Spinal cord (tissue), 10 donors: ENCODE measurements around the gene FAXDC2. TPM values are rescaled to one million over a fixed set of nuclear protein-coding genes. Genes with fewer than 3 reads are reported as not detected.
A peak's percentile ranks its signal among the peaks of the same experiment; 100 is the strongest.

Experiments used
- DNase-seq, 6 donors: peaks; one replicate each; pipeline versions ENCODE4 v3.0.0 to v3.0.0-alpha.2; 2013 to 2015; ENCODE audit warnings: low spot score in 6 of 6, low read depth in 4 of 6
- H3K27ac ChIP-seq: one replicate; pipeline ENCODE4 v1.5.1; 2013; ENCODE audit warnings: low read depth, low read length, control low read depth
- H3K27me3 ChIP-seq: one replicate; pipeline ENCODE4 v1.6.1; 2013; ENCODE audit warnings: low read length; ENCODE audit not compliant: control insufficient read depth, insufficient read depth
- H3K36me3 ChIP-seq: one replicate; pipeline ENCODE4 v1.6.1; 2013; ENCODE audit warnings: low read length; ENCODE audit not compliant: control insufficient read depth, insufficient read depth
- H3K4me1 ChIP-seq: one replicate; pipeline ENCODE4 v1.6.1; 2013; ENCODE audit warnings: low read length; ENCODE audit not compliant: control insufficient read depth, insufficient read depth
- H3K4me3 ChIP-seq: one replicate; pipeline ENCODE4 v1.5.1; 2013; ENCODE audit warnings: low read depth, low read length, control low read depth
- H3K9me3 ChIP-seq: one replicate; pipeline ENCODE4 v1.6.1; 2013; ENCODE audit warnings: low read length; ENCODE audit not compliant: control insufficient read depth, insufficient read depth
- WGBS: methylation state at CpG from one replicate; pipeline ENCODE4 v1.1.5; 2013; ENCODE audit warnings: missing lambda C conversion rate; ENCODE audit not compliant: insufficient coverage; 5-methylcytosine and 5-hydroxymethylcytosine counted together
- polyA plus RNA-seq, 2 donors: library from polyadenylated mRNA; unstranded; fragments of 120-200 nt; gene quantifications; one replicate each; pipeline ENCODE4 v1.2.1, GENCODE V29; 2013; ENCODE audit not compliant: insufficient read length in 2 of 2
- small RNA-seq: library from RNA; depleted of rRNA; stranded (forward); fragments of <200 nt; gene quantifications from one replicate; pipeline ENCODE3, GENCODE V24; 2014; ENCODE audit warnings: low replicate concordance
- total RNA-seq, 2 donors: library from RNA; depleted of rRNA in 1 of 2; stranded (reverse); fragments of 120-200 nt in 1 of 2; fragments of >200 nt in 1 of 2; gene quantifications; one replicate each; pipeline versions ENCODE4 v1.2.3 to v1.2.4, GENCODE V29; 2013 to 2014
- donor health status: healthy.

Gene FAXDC2
- total and polyA plus RNA-seq, 4 donors = 19.3 to 54.9 (median 27.5) TPM

DNA sequence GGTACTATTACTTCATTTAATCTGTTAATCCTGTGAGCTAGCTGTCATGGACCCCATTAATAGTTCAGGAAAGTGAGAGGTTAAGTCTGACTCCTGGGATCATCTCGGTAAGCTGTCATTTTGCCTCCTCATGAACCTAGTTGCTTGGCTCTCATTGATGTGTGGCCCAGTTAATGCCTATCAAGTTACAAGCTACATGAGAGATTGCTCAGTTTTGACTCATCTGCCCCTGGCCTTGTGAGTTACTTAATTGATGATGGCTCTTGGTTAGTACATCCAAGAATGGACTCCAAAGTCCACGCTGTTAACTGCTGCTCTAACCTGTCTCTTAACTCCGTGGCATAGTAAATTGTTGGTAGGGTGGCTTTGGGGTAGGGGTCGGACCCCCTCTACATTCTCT lies 71.3 kb downstream of the FAXDC2 start:
- no peak overlapping the region for H3K27ac ChIP-seq

DNA sequence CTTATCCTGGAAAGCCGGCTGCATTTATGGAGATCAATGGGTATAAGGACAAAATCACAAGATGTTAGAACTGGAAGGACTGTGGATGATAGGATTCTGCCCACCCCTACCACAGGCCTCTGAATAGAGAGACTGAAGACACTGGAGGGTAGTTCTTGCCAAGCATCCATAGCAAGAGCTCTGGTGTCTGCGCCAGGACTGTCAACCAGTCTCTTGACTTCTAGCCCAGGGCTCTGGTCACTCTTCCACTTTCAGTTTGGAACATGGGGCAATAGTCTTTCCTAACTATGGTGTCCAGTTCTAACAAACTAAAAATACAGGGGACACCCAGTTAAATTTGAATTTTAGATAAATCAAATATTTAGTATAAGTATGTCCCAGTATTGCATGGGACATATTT lies 71.9 kb downstream of the FAXDC2 start:
- Histone ChIP-seq H3K9me3 (no peaks in the 10 kb centered on the region), H3K27me3 (no peaks in the 10 kb centered on the region), H3K4me1 (peaks cover 28% of the 10 kb centered on the region), H3K4me3 (no peak overlapping the region), H3K36me3 (no peaks in the 10 kb centered on the region), H3K27ac (no peak overlapping the region)
- DNase-seq = peak in 1 of 6 donors; percentile 37
- 80% methylated on average over 1 of the region's 2 CpGs for WGBS

More for the DNA sequence above, 71.3 kb downstream of the FAXDC2 start:
- 77% methylated on average over 1 of the region's 4 CpGs for WGBS
- Histone ChIP-seq H3K27me3 (no peaks in the 10 kb centered on the region), H3K36me3 (no peaks in the 10 kb centered on the region), H3K4me1 (peaks cover 28% of the 10 kb centered on the region), H3K9me3 (no peaks in the 10 kb centered on the region), H3K4me3 (no peak overlapping the region)
- no peak for DNase-seq

DNA sequence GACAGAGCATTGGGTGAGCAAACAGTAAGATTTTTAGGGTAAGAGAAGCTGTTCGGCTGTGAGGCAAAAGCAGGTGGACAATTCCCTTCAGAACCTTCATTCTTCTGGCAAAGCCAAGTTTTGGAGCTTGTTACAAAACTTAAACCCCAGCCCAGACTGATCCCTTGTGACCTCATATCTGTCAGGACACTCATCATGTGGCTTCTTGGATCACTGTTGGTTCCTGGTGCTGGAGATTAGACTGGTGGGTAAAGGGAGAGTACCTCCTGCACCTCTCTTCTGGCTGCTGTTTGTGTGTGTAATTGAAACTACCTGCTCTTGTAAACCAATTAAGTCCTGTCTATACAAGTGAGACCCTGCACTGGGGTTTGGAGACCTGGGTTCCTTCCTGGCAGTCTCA lies 74.2 kb downstream of the FAXDC2 start:
- Histone ChIP-seq H3K4me1 (peaks cover 27% of the 10 kb centered on the region), H3K36me3 (no peaks in the 10 kb centered on the region), H3K4me3 (no peak overlapping the region), H3K27ac (no peak overlapping the region), H3K9me3 (no peaks in the 10 kb centered on the region), H3K27me3 (no peaks in the 10 kb centered on the region)
- DNase-seq = no peak
- WGBS = 80% methylated on average over 1 of the region's 1 CpG

DNA sequence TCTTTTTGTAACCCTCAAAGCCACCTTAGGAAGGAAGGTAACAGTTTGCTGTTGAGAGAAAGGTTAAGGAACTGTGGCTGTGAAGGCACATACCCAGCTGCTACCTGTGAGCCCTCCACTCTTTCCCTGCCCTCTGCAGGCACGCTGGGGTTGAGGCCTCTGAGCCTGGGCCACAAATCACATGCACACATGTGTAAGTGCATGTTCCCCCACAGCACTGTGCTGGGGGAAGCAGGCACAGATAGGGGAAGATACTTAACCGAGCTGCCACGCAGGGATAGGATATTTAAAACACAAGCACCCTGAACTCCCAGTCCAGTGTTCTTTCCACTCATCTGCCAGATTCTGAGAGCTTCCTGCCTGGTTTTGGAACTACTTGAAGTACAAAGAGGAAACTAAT lies 77.1 kb downstream of the FAXDC2 start:
- Histone ChIP-seq H3K27me3 (no peaks in the 10 kb centered on the region), H3K9me3 (no peaks in the 10 kb centered on the region), H3K27ac (no peak overlapping the region), H3K4me1 (peaks cover 39% of the 10 kb centered on the region), H3K4me3 (no peak overlapping the region), H3K36me3 (no peaks in the 10 kb centered on the region)
- DNase-seq = no peak
- no CpG with 5 or more reads among the region's 3 CpGs for WGBS

DNA sequence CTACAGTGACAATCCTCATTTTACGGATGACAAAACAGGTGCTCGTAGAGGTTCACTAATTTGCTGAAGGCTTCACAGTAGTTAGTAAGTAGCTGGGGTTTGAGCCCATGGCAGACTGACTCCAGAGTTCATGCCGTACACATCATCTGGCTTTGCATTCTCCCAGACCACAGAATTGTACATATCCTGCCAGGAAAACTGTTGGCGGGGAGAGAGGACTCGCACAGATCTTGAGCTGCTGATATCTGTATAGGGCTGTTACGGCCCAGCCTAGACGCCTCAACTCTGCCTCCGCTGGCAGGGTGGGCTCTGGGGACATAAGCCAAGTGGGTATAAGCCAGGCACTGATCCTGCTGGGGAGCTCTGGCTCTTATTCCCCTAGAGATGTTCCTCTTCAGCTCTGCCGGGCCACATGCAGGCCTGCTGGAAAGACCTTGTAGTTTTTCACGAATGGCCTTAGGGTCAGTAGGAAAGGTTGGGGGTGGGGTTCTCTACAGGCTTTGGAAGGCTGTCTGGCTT lies 79.0 kb downstream of the FAXDC2 start:
- peaks cover 40% of the 10 kb centered on the region for H3K4me1 ChIP-seq
- no peaks in the 10 kb centered on the region for H3K9me3 ChIP-seq
- 17% methylated on average over 7 of the region's 10 CpGs for WGBS
- no peaks in the 10 kb centered on the region for H3K36me3 ChIP-seq
- no peaks in the 10 kb centered on the region for H3K27me3 ChIP-seq
- peak overlapping the region; percentile 57 for H3K27ac ChIP-seq
- no peak overlapping the region for H3K4me3 ChIP-seq
- DNase-seq = peak in 3 of 6 donors; percentile 37 to 83 (median 64)

DNA sequence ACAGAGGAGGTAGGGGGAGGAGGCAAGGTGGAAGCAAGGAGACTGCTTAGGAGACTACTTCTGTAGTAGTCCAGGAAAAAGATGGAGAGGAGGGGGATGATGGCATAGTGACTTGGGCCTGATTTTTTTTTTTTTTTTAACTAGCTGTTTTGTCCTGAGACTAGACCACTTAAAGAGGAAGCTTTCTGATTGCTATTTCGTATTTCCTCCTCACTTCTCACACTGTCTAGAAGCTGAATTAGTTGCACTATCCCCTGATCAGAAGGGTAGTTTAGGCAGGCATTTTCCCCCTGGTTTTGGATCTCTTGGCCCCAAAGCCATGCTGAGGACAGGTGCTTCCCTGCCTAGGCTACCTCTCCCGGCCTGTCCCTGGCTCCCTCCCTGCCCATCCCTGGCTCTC lies 80.3 kb downstream of the FAXDC2 start:
- no peaks in the 10 kb centered on the region for H3K36me3 ChIP-seq
- no peak for DNase-seq
- H3K9me3 ChIP-seq = no peaks in the 10 kb centered on the region
- peaks cover 40% of the 10 kb centered on the region for H3K4me1 ChIP-seq
- no peak overlapping the region for H3K27ac ChIP-seq
- H3K27me3 ChIP-seq = no peaks in the 10 kb centered on the region
- H3K4me3 ChIP-seq = no peak overlapping the region
- WGBS = no CpG with 5 or more reads among the region's 2 CpGs

Small RNA genes lying within 50 kb of the gene (small RNA-seq; reads per million reads assigned to genes)
- not detected for gene MIR378H

Other genes with a start within 250 kb of the FAXDC2 start
- 10 to 100 TPM; 59.0 to 68.2 TPM for gene LARP1, start 95.2 kb downstream of the FAXDC2 start, total RNA-seq
- 100 to 1,000 TPM; 124 to 136 TPM for gene LARP1, start 95.2 kb downstream of the FAXDC2 start, polyA plus RNA-seq
- gene CNOT8, start 8.0 kb upstream of the FAXDC2 start, total RNA-seq = 10 to 100 TPM; 73.2 to 83.7 TPM
- gene CNOT8, start 8.0 kb upstream of the FAXDC2 start, polyA plus RNA-seq = 10 to 100 TPM; 60.9 to 65.7 TPM
- gene GEMIN5, start 87.6 kb upstream of the FAXDC2 start, total RNA-seq = 10 to 100 TPM; 20.8 to 21.8 TPM
- gene GEMIN5, start 87.6 kb upstream of the FAXDC2 start, polyA plus RNA-seq = 10 to 100 TPM; 14.8 to 15.7 TPM
- 10 to 100 TPM; 17.2 to 42.3 TPM for gene MRPL22, start 90.5 kb upstream of the FAXDC2 start, total RNA-seq
- 10 to 100 TPM; 35.6 to 36.0 TPM for gene MRPL22, start 90.5 kb upstream of the FAXDC2 start, polyA plus RNA-seq
- under 1 TPM; 0.11 to 0.20 TPM for gene KIF4B, start 163.2 kb upstream of the FAXDC2 start, total RNA-seq
- gene KIF4B, start 163.2 kb upstream of the FAXDC2 start, polyA plus RNA-seq = under 1 TPM; 0.11 to 0.14 TPM